ENCODE data around the gene SH3BGRL2.
"Not testable (repeated sequence)": the region's sequence is repeated elsewhere in the genome, so short reads cannot be mapped to it uniquely, and the experiment has no call there.

DNA sequence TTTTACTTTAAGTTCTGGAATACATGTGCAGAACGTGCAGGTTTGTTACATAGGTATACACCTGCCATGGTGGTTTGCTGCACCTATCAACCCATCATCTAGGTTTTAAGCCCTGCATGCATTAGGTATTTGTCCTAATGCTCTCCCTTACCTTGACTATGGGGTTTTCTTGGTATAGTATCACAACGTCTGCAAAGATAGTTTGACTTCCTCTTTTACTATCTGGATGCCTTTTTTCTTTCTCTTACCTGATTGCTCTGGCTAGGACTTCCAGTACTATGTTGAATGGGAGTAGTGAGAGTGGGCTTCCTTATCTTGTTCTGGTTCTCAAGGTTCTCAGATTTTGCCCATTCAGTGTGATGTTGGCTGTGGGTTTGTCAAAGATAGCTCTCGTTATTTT lies 115.2 kb downstream of the SH3BGRL2 start:
- TF ChIP-seq, protein P1, sequence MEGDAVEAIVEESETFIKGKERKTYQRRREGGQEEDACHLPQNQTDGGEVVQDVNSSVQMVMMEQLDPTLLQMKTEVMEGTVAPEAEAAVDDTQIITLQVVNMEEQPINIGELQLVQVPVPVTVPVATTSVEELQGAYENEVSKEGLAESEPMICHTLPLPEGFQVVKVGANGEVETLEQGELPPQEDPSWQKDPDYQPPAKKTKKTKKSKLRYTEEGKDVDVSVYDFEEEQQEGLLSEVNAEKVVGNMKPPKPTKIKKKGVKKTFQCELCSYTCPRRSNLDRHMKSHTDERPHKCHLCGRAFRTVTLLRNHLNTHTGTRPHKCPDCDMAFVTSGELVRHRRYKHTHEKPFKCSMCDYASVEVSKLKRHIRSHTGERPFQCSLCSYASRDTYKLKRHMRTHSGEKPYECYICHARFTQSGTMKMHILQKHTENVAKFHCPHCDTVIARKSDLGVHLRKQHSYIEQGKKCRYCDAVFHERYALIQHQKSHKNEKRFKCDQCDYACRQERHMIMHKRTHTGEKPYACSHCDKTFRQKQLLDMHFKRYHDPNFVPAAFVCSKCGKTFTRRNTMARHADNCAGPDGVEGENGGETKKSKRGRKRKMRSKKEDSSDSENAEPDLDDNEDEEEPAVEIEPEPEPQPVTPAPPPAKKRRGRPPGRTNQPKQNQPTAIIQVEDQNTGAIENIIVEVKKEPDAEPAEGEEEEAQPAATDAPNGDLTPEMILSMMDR (conservative IDR thresholded peaks at IDR 0.05; ENCODE audit: low read depth, low read length), result not testable (repeated sequence)
- not testable (repeated sequence) for TF ChIP-seq POLR2A (IDR thresholded peaks at IDR 0.05; ENCODE audit: low read depth, low read length); RCOR1 (IDR thresholded peaks at IDR 0.05; ENCODE audit: insufficient replicate concordance, low read length); MXI1 (IDR thresholded peaks at IDR 0.05; ENCODE audit: borderline replicate concordance, low read depth, low read length); RFX5 (IDR thresholded peaks at IDR 0.05; ENCODE audit: low read depth, low read length); RAD21 (IDR thresholded peaks at IDR 0.05; ENCODE audit: low read length); CEBPB (IDR thresholded peaks at IDR 0.05; ENCODE audit: low read depth, low read length); BHLHE40 (IDR thresholded peaks at IDR 0.05; ENCODE audit: low read depth, low read length); NFE2L2 (IDR thresholded peaks at IDR 0.05; ENCODE audit: low read depth, low read length); FOS (IDR thresholded peaks at IDR 0.05; ENCODE audit: low read depth, low read length)
- TF ChIP-seq, protein P2, sequence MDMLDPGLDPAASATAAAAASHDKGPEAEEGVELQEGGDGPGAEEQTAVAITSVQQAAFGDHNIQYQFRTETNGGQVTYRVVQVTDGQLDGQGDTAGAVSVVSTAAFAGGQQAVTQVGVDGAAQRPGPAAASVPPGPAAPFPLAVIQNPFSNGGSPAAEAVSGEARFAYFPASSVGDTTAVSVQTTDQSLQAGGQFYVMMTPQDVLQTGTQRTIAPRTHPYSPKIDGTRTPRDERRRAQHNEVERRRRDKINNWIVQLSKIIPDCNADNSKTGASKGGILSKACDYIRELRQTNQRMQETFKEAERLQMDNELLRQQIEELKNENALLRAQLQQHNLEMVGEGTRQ (IDR thresholded peaks at IDR 0.05; ENCODE audit: low read depth, low read length), result not testable (repeated sequence)
- TF ChIP-seq, protein P3, sequence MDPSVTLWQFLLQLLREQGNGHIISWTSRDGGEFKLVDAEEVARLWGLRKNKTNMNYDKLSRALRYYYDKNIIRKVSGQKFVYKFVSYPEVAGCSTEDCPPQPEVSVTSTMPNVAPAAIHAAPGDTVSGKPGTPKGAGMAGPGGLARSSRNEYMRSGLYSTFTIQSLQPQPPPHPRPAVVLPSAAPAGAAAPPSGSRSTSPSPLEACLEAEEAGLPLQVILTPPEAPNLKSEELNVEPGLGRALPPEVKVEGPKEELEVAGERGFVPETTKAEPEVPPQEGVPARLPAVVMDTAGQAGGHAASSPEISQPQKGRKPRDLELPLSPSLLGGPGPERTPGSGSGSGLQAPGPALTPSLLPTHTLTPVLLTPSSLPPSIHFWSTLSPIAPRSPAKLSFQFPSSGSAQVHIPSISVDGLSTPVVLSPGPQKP (IDR thresholded peaks at IDR 0.05; ENCODE audit: borderline replicate concordance, low read depth, low read length), result not testable (repeated sequence)

All from IMR-90 (cell line).